ENCODE measurements around the gene SMURF2.
A peak's percentile ranks its signal among the peaks of the same experiment; 100 is the strongest.
"Not testable (repeated sequence)": the region's sequence is repeated elsewhere in the genome, so short reads cannot be mapped to it uniquely, and the experiment has no call there.

The SMURF2 gene

GRCh38 chr17:64664299-64664981 lies 2.3 kb upstream of the SMURF2 start:
- DNase-seq = peak; percentile 61

- DNase-seq = not testable (repeated sequence)
Observed at GRCh38 chr17:64663836-64664235, 1.7 kb upstream of the SMURF2 start.

- DNase-seq = no peak
Observed at GRCh38 chr17:64662774-64663367, 764 bp upstream of the SMURF2 start.

GRCh38 chr17:64661726-64661975 lies 456 bp downstream of the SMURF2 start:
- no peak for DNase-seq

- DNase-seq = peak; percentile 43
Observed at GRCh38 chr17:64660978-64661725, 955 bp downstream of the SMURF2 start.

GRCh38 chr17:64660195-64660977 lies 1.7 kb downstream of the SMURF2 start:
- peak; percentile 75 for DNase-seq

- DNase-seq = peak; percentile 79
Observed at GRCh38 chr17:64658931-64659330, 3.2 kb downstream of the SMURF2 start.

GRCh38 chr17:64657610-64658125 lies 4.4 kb downstream of the SMURF2 start:
- DNase-seq = no peak

- no peak for DNase-seq
Observed at GRCh38 chr17:64655704-64656103, 6.4 kb downstream of the SMURF2 start.

GRCh38 chr17:64653985-64654355 lies 8.1 kb downstream of the SMURF2 start:
- no peak for DNase-seq

- peak; percentile 78 for DNase-seq
Observed at GRCh38 chr17:64653325-64653984, 8.7 kb downstream of the SMURF2 start.

- DNase-seq = no peak
Observed at GRCh38 chr17:64651889-64652288, 10.2 kb downstream of the SMURF2 start.

- DNase-seq = no peak
Observed at GRCh38 chr17:64648234-64648633, 13.9 kb downstream of the SMURF2 start.

- DNase-seq = no peak
Observed at GRCh38 chr17:64647817-64648216, 14.3 kb downstream of the SMURF2 start.

- DNase-seq = no peak
Observed at GRCh38 chr17:64639516-64639915, 22.6 kb downstream of the SMURF2 start.

GRCh38 chr17:64638552-64639203 lies 23.4 kb downstream of the SMURF2 start:
- DNase-seq = peak; percentile 41

GRCh38 chr17:64635647-64636305 lies 26.3 kb downstream of the SMURF2 start:
- peak; percentile 91 for DNase-seq

- DNase-seq = no peak
Observed at GRCh38 chr17:64634218-64634617, 27.9 kb downstream of the SMURF2 start.

- no peak for DNase-seq
Observed at GRCh38 chr17:64632606-64633005, 29.5 kb downstream of the SMURF2 start.

GRCh38 chr17:64632194-64632593 lies 29.9 kb downstream of the SMURF2 start:
- no peak for DNase-seq

All from EL (cell line).